ENCODE results near the gene TCF25.
"Not testable (repeated sequence)": the region's sequence is repeated elsewhere in the genome, so short reads cannot be mapped to it uniquely, and the experiment has no call there.

The TCF25 gene

GRCh38 chr16:89845417-89845816 is 28.0 kb upstream of the TCF25 start:
- no peak for DNase-seq

- no peak for DNase-seq
Observed at GRCh38 chr16:89847051-89847939, 26.1 kb upstream of the TCF25 start.

DNA sequence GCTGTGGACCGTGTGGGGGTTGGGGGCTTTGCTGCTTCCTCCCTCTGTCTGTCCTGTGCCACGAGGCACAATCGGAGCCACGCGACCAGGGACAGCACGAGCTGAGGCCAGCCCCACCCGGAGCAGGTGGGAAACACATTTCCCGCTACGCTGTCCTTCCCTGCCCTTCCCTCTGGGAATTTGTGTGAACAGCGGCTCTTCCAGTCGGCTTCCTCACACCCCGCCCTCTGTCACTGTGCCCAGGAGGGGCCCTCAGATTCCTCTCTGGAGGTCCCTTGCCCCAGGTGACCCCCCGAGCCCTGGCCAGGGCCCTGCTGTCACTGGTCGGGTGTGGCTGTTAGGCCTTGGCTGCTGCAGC is 25.5 kb upstream of the TCF25 start:
- DNase-seq, result no peak

DNA sequence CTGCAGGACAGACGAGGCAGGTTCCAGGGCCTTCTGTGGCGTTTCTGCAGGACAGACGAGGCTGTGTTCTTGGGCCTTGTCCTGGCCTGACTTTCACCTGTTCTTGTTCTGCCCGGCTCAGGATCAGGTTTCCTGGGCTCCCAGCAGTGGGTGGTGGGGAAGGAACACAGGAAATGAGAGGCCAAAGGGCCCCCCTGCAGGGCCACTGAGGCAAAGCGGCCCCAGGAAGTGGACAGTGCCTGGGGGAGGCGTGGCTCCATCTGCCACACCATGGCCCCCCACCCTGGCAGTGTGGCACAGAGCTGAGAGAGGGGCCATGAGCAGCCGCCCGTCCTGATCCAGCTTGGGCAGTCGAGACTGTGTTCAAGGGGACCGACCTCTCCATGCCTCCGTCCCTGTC is 24.4 kb upstream of the TCF25 start:
- DNase-seq, result no peak

DNA sequence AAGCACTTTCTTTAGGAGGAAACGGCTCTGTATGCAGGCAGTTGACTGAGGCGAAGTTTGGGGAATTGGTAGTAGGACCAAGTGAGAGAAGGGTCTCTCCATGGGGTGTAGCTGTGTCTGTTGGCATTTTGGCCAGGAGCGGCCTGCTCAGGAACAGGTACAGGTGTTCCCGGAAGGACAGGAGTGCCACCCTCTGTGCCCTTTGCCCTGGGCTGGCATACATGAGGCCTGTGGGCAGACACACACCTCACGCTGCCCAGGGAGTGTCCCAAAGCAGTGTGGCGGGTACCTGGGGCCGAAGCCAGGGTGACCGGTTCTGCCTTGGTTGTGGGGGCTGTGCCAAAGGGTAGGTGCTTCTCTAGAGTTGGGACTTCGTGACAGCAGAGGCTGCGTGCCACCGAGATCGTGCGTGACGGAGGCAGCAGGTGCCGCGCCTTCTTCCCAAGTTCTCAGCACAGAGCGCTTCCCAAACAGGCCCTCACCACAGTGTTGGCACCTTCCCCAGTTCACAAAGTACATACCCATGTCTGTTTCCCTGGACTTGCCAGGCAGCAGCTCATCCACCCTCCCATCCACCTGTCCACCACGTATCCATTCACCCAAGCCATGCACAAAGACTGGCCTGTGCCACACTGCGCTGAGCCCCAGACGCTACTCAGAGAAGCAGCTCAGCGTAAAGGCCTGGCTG is 19.9 kb upstream of the TCF25 start:
- no peak for DNase-seq

DNA sequence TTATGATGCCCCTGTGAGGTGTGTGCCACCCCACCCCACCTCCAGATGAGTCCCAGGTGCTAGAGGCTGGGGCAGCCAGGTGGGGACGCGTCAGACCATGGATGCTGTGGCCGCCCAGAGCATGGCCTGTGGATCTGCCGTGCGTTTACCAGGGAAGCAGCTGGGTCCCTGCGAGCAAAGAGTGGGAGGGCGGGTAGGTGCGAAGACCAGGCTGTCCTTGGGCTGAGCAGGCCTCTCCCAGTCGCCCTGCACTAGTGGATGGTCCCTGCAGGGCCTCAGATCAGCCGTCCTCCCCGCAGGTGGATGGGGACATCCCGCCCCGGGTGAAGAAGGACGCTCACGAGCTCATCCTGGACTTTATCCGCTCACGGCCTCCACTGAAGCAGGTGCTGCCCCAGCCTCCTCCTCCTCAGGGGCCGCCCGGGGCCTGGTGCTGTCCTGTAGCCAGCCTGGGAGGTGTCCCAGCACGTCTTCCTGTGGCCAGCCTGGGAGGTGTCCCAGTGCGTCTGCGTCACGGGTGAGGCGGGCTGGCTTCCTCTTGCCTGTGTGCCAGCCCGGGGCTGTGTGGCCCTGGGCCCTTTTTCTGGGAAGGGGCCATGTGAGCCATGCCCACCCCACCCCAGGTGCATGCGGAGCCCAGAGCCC is 18.0 kb upstream of the TCF25 start:
- no peak for DNase-seq

DNA sequence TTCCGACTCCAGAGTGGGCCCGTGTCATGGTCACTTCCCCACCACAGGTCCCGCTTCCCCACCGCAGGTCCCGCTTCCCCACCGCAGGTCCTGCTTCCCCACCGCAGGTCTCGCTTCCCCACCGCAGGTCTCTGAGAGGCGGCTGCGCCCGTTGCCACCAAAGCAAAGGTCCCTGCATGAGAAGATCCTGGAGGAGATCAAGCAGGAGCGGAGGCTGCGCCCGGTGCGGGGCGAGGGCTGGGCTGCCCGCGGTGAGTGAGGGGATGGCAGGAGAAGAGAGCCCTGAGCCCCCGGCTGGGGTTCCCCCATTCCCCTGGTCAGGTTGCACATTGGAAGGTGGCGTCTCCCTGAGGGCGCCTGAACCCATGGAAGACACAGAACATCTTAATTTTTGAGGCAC is 17.4 kb upstream of the TCF25 start:
- DNase-seq, result no peak

DNA sequence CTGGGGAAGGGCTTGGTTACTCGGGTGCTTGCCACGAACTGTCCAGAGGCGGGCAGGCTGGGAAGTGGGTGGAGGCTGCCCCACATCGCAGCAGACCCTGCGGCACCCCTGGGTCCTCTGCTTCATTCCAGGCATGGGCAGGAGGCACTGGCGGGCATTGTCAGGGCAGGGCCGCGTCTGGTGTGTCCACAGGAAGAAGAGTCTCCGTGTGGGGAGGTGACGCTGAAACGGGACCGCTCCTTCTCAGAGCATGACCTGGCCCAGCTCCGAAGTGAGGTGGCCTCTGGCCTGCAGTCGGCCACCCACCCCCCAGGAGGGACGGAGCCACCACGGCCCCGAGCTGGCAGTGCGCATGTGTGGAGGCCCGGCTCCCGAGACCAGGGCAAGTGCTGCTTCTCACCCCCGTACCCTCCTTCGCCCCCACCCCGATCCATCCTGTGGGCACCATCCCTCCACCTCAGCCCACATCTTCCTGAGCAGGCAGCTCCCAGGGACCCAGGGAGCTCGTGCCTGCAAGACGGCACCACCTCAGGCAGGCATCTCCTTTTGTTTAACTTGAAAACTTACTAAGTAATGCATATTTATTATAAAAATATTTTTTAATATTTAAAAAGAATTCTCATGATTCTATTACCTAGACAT is 14.3 kb upstream of the TCF25 start:
- no peak for DNase-seq

DNA sequence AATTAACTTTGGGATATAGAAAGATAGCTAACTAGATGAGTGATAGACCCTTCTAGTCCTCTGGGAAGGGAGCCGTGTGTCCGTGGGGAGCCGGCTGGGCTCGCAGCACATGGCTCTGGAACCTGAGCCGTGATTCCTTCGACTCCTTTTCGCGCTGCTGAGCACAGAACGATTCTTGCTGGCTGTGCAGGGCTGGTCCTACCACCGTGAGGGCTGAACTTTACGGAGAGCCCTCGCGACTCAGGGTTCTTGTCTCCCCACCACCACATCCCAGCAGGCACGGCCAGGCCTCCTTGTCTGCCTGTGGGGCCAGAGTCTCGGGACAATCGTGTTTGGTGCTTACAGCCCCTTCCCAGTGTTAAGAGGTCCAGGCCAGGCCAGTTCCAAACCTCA is 13.8 kb upstream of the TCF25 start:
- no peak for DNase-seq

DNA sequence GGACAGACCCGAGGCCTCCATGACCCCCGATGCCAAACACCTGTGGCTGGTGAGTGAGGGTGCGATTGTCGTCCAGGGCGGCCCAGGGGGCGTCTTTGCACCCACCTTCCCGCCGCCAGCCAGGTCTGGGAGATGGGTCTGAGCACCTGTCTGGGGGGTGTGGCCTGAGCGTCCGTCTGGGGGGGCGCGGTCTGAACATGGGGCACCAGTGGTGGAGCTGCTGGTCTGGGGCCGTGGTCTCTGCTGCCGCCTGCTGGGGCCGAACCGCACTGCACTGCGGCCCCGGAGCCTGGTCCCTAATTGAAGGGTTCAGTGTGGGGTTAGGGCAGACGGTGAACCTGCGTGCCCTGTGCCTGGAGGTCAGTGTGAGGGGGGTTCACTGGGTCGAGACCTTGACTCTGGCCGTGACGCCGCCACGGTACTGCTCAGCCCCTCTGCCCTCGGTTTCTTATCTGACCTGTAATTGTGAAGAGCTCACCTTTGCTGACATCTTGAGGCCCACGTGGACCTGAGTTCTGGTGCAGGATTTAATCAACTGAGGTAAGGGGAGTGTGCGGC is 12.6 kb upstream of the TCF25 start:
- peak; percentile 24 for DNase-seq

- DNase-seq, result no peak
Observed at GRCh38 chr16:89861648-89862047, 11.7 kb upstream of the TCF25 start.

- no peak for DNase-seq
Observed at GRCh38 chr16:89862732-89863131, 10.7 kb upstream of the TCF25 start.

DNA sequence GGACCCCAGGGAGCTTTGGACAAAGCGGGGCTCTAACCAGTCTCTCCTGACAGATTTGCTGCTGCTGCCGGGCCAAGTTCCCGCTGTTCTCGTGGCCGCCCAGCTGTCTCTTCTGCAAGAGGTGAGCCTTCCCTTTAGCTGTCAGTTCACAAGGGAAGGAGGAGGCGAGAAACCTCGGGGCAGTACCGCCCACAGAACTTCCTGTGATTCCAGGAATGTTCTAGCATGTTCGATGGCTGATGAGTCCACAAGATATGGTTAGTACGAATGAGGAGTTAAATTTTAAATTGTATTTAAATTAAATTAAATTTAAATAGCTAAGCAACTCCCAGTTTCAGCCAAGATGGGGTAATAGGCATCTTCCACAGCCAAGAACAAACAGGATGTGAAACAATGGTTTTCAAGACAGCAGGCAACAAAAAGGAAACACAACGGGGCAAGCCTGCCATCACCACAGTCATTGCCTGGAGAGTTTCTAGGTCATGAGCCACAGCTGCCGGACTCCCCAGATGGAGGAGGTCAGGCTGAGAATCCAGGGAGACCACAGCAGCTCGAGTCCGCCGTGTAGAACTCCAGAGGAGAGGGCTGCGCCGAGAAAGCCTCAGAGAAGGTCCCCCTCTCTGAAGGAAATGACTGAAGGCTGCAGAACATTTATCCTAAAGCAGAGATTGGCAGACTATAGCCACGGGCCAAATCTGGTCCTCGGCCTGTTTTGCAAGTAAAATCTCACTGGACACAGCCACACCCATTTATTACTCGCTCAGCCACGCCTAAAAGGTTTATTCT is 9.5 kb upstream of the TCF25 start:
- peak; percentile 31 for DNase-seq

DNA sequence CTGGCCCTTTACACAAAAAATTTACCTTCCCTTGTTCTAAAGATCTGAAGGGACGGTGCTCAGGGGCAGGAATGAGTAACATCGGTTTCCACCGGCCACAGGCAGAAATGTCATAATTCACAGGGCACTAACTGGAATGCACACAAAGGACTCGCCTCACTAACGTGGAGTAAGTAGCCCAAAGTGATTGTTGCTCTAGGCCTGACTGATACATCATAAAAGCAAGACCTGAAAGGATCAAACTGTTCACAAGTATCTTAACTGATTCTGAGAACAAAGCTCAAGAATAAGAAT is 8.9 kb upstream of the TCF25 start:
- no peak for DNase-seq

DNA sequence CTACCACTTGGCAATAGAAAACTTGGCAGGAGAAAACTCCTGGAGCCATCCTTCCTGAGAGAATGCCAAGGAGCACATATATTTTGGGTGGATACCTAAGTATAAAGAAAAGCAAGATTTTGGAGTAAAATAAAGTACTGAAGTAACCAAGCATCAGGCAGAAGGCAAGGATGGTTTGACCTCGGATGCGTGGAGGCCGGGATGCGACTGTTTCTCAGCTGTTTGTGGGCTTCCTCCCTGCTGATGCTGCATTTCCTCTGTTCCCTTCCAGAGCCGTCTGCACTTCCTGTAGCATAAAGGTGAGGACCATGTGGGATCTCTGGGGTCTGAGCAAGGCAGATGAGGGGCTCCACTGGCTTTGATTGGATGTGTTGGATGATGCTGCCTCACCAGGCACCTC is 5.5 kb upstream of the TCF25 start:
- no peak for DNase-seq

- no peak for DNase-seq
Observed at GRCh38 chr16:89869911-89870310, 3.5 kb upstream of the TCF25 start.

GRCh38 chr16:89870440-89870839 is 3.0 kb upstream of the TCF25 start:
- DNase-seq, result no peak

- no peak for DNase-seq
Observed at GRCh38 chr16:89871895-89872294, 1.5 kb upstream of the TCF25 start.

- DNase-seq, result peak; percentile 94
Observed at GRCh38 chr16:89873972-89874689, 739 bp downstream of the TCF25 start.

- DNase-seq, result not testable (repeated sequence)
Observed at GRCh38 chr16:89879123-89879522, 5.7 kb downstream of the TCF25 start.

GRCh38 chr16:89880477-89881367 is 7.3 kb downstream of the TCF25 start:
- no peak for DNase-seq

Data from fibroblast of upper back skin (primary cell).